Karpas-422 (cell line): Measurements from ENCODE around the gene MED13L. TPM values are rescaled to one million over a fixed set of nuclear protein-coding genes. Genes with fewer than 3 reads are reported as not detected.
A peak's percentile ranks its signal among the peaks of the same experiment; 100 is the strongest.

Experiments
- DNase-seq: peaks from one replicate; pipeline ENCODE4 v3.0.0-alpha.2; 2015
- H2AFZ ChIP-seq: fragments of 200-600 bp; sonication (generic); 2 replicates; pipeline ENCODE4 v1.6.1; 2014; ENCODE audit warnings: antibody characterized with exemption, low read length, mixed read lengths
- H3K27ac ChIP-seq: fragments of 200-600 bp; sonication (generic); 2 replicates; pipeline ENCODE4 v1.5.1; 2014; ENCODE audit warnings: mild to moderate bottlenecking, low read length, moderate library complexity
- H3K27me3 ChIP-seq: fragments of 200-600 bp; sonication (generic); 2 replicates; pipeline ENCODE4 v1.6.1; 2014; ENCODE audit warnings: low read length, mixed read lengths
- H3K36me3 ChIP-seq: fragments of 200-600 bp; sonication (generic); 2 replicates; pipeline ENCODE4 v1.6.1; 2014; ENCODE audit warnings: low read length, mixed read lengths; ENCODE audit not compliant: insufficient read depth
- H3K4me1 ChIP-seq: fragments of 200-600 bp; sonication (generic); 2 replicates; pipeline ENCODE4 v1.6.1; 2014; ENCODE audit warnings: mild to moderate bottlenecking, low read length, mixed read lengths
- H3K4me2 ChIP-seq: fragments of 200-600 bp; sonication (generic); 2 replicates; pipeline ENCODE4 v1.6.1; 2014; ENCODE audit warnings: low read length, low read depth, mild to moderate bottlenecking; ENCODE audit not compliant: poor library complexity, severe bottlenecking
- H3K4me3 ChIP-seq: fragments of 200-600 bp; sonication (generic); 2 replicates; pipeline ENCODE4 v1.5.1; 2014; ENCODE audit warnings: mild to moderate bottlenecking, antibody characterized with exemption, low read length, mixed read lengths
- H3K79me2 ChIP-seq: fragments of 200-600 bp; sonication (generic); 2 replicates; pipeline ENCODE4 v1.6.1; 2014; ENCODE audit warnings: mild to moderate bottlenecking, low read length, mixed read lengths
- H3K9ac ChIP-seq: fragments of 200-600 bp; sonication (generic); 2 replicates; pipeline ENCODE4 v1.6.0; 2014; ENCODE audit warnings: low read length
- H3K9me2 ChIP-seq: fragments of 200-600 bp; sonication (generic), shearing (Covaris generic); replicated peaks from 2 replicates; pipeline ENCODE4 v1.6.0; 2014; ENCODE audit warnings: mild to moderate bottlenecking, low read length, moderate library complexity; ENCODE audit not compliant: insufficient read depth
- H3K9me3 ChIP-seq: fragments of 300-700, 200-600 bp; sonication (generic); 2 replicates; pipeline ENCODE4 v1.6.1; 2014; ENCODE audit warnings: low read length, mixed read lengths
- H4K20me1 ChIP-seq: fragments of 200-600 bp; sonication (generic); 2 replicates; pipeline ENCODE4 v1.6.1; 2014; ENCODE audit warnings: mild to moderate bottlenecking, antibody characterized with exemption, low read length, low read depth; ENCODE audit not compliant: insufficient read depth
- total RNA-seq: library from RNA; depleted of rRNA; stranded (reverse); fragments of >200 nt; shearing (Covaris generic); gene quantifications from 2 replicates; pipeline ENCODE4 v1.2.3, GENCODE V29; 2014; ENCODE audit warnings: low replicate concordance

Gene MED13L
- total RNA-seq, 1 experiment from 2014 or later = 37.5 TPM

DNA sequence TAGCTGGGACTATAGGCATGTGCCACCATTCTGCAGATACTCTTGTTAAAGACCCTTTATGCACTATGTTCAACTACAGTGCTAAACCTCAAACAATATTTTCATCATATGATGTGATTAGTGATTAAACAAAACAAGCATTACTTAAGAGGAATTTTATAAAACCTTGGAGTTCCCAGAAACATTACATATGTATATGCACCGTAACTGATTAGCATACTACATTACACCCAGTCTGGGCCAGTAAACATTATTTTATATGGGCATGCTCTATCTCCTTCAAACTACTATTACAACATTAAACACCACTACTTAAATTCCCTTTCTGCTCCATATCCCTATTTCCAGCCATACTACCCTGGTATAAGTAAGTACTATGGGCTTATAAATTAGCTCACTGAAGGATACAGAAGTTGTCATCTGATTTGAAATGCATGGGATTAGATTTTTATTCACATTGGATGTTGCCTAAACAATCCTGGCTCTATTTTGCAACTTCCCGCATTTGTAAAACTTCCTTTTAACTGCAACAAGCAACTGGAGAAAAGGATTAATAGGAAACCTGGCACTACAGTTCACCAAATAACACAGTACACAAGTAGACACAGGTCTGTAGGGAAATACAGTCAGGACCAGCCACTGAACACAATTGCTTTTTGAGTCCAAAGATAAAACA is 205.8 kb downstream of the MED13L start:
- Histone ChIP-seq H3K9ac (no peak overlapping the region), H3K36me3 (no peaks in the 10 kb centered on the region), H3K9me2 (no peaks in the 10 kb centered on the region), H3K9me3 (no peaks in the 10 kb centered on the region), H3K4me3 (no peak overlapping the region), H3K27me3 (no peaks in the 10 kb centered on the region), H3K27ac (no peak overlapping the region), H3K4me2 (no peak overlapping the region), H4K20me1 (peaks cover 30% of the 10 kb centered on the region), H3K4me1 (no peaks in the 10 kb centered on the region), H3K79me2 (no peaks in the 10 kb centered on the region), H2AFZ (no peak overlapping the region)
- no peak for DNase-seq

DNA sequence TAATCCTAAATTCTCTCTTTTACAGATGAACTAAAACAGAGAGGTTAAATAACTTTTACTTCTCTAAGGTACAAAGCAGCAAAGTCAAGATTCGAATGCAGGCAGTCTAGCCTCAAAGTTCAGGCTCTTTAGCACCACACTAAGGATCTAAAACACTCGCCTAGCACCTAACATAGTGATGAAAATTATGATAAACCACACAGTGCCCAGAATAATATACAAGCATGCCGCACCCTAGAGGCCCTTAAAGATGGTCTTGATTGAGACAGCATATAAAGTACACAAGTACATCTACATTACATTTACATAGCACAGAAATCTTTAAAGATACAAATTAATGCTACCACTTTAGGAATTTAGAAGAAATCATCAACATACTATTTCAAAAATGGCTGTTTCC is 207.0 kb downstream of the MED13L start:
- H2AFZ ChIP-seq = no peak overlapping the region
- H3K36me3 ChIP-seq = no peaks in the 10 kb centered on the region
- H4K20me1 ChIP-seq = peaks cover 23% of the 10 kb centered on the region
- H3K4me2 ChIP-seq = no peak overlapping the region
- H3K4me1 ChIP-seq = no peaks in the 10 kb centered on the region
- no peak for DNase-seq
- no peaks in the 10 kb centered on the region for H3K9me3 ChIP-seq
- no peak overlapping the region for H3K9ac ChIP-seq
- H3K4me3 ChIP-seq = no peak overlapping the region
- H3K79me2 ChIP-seq = no peaks in the 10 kb centered on the region
- no peaks in the 10 kb centered on the region for H3K27me3 ChIP-seq
- H3K9me2 ChIP-seq = no peaks in the 10 kb centered on the region
- no peak overlapping the region for H3K27ac ChIP-seq

DNA sequence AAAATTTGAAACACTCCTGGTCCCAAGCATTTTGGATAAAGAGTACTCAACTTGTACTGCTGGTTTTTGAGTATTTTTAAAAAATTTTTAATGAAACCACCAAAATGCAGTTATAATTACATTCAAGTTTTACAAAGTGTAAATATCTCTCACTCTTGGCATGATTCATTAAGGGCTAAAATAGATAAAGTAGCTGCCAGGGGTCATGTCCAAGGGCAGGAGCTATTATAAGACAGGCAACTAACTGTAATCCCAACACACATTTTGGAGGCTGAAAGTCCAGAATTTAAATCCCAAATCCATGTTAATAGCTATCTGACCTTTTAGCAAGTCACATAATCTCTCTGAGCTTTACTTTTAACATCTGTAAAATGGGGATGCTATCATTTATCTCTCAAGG is 207.6 kb downstream of the MED13L start:
- Histone ChIP-seq H3K27me3 (no peaks in the 10 kb centered on the region), H3K9me3 (no peaks in the 10 kb centered on the region), H3K9me2 (no peaks in the 10 kb centered on the region), H3K9ac (no peak overlapping the region), H3K27ac (no peak overlapping the region), H2AFZ (no peak overlapping the region), H4K20me1 (peaks cover 23% of the 10 kb centered on the region), H3K79me2 (no peaks in the 10 kb centered on the region), H3K36me3 (no peaks in the 10 kb centered on the region), H3K4me3 (no peak overlapping the region), H3K4me1 (no peaks in the 10 kb centered on the region), H3K4me2 (no peak overlapping the region)
- DNase-seq = no peak

DNA sequence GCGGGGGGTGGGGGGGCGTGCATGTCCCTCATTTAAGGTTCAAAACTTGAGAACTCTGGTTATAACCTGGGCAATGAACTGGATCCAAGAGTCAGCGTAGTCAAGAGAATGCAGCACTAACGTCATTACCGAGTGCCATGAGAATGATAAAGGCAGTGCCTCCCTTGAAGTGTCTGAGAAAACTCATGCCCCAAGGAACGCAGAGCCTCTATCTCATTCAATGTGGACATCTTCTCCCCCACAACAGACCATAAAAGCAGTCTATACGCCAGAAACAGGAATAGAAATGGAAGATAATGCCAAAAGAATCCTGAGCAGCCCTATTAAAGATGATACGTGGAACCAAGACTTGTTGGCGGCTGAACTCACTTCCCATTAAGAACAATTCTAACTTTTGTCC is 208.6 kb downstream of the MED13L start:
- peaks cover 30% of the 10 kb centered on the region for H4K20me1 ChIP-seq
- no peaks in the 10 kb centered on the region for H3K4me1 ChIP-seq
- H3K4me2 ChIP-seq = no peak overlapping the region
- H3K36me3 ChIP-seq = no peaks in the 10 kb centered on the region
- no peaks in the 10 kb centered on the region for H3K9me2 ChIP-seq
- no peaks in the 10 kb centered on the region for H3K9me3 ChIP-seq
- no peaks in the 10 kb centered on the region for H3K79me2 ChIP-seq
- no peak overlapping the region for H2AFZ ChIP-seq
- no peaks in the 10 kb centered on the region for H3K27me3 ChIP-seq
- H3K4me3 ChIP-seq = no peak overlapping the region
- no peak overlapping the region for H3K27ac ChIP-seq
- H3K9ac ChIP-seq = no peak overlapping the region
- DNase-seq = no peak

DNA sequence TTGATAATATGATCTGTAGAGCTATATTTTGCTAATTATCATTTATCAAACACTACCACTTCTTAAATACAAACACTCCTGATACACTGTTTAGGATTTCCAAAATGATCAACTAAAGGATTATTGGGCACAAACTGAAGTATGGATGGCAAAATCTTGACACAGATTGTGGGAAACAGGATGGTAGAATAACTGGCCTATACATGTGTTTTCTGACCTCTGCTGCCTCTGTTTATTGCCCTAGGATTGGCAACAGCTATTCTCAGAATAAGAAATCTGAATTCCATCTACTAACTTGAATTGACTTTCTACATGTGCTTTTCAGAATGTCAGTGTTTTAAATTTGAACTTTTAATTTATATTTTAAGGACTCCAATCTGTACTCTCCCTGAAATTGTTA is 209.1 kb downstream of the MED13L start:
- Histone ChIP-seq H3K79me2 (no peaks in the 10 kb centered on the region), H4K20me1 (peaks cover 26% of the 10 kb centered on the region), H3K27ac (no peak overlapping the region)

DNA sequence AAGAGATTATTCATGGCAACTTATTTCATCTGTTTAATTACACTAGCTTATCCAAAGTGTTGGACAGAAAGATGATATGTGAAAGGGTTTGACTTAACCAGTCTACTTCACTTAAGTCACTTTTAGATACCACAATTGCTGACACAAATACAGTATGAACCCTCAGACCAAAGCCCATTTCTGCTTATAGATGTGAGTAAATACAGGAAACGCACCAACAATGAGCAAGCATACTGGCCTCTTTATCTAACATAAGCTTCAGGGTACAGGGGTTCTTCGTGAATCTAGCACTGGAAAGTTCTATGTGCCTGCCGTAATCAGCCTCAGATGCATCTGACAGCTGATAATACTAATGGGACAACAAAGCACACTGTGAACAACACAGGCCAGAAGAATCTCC is 209.6 kb downstream of the MED13L start:
- DNase-seq = no peak
- H3K36me3 ChIP-seq = no peaks in the 10 kb centered on the region
- no peak overlapping the region for H3K9ac ChIP-seq
- no peaks in the 10 kb centered on the region for H3K4me1 ChIP-seq
- H3K79me2 ChIP-seq = no peaks in the 10 kb centered on the region
- no peaks in the 10 kb centered on the region for H3K27me3 ChIP-seq
- no peak overlapping the region for H2AFZ ChIP-seq
- no peaks in the 10 kb centered on the region for H3K9me3 ChIP-seq
- H4K20me1 ChIP-seq = peaks cover 24% of the 10 kb centered on the region
- no peak overlapping the region for H3K27ac ChIP-seq
- H3K4me2 ChIP-seq = no peak overlapping the region
- H3K9me2 ChIP-seq = no peaks in the 10 kb centered on the region
- no peak overlapping the region for H3K4me3 ChIP-seq

More for the DNA sequence above, 209.1 kb downstream of the MED13L start:
- Histone ChIP-seq H3K9ac (no peak overlapping the region), H3K4me2 (no peak overlapping the region), H3K27me3 (no peaks in the 10 kb centered on the region), H3K4me1 (no peaks in the 10 kb centered on the region), H3K9me3 (no peaks in the 10 kb centered on the region), H3K36me3 (no peaks in the 10 kb centered on the region), H3K4me3 (no peak overlapping the region), H3K9me2 (no peaks in the 10 kb centered on the region), H2AFZ (no peak overlapping the region)
- no peak for DNase-seq

DNA sequence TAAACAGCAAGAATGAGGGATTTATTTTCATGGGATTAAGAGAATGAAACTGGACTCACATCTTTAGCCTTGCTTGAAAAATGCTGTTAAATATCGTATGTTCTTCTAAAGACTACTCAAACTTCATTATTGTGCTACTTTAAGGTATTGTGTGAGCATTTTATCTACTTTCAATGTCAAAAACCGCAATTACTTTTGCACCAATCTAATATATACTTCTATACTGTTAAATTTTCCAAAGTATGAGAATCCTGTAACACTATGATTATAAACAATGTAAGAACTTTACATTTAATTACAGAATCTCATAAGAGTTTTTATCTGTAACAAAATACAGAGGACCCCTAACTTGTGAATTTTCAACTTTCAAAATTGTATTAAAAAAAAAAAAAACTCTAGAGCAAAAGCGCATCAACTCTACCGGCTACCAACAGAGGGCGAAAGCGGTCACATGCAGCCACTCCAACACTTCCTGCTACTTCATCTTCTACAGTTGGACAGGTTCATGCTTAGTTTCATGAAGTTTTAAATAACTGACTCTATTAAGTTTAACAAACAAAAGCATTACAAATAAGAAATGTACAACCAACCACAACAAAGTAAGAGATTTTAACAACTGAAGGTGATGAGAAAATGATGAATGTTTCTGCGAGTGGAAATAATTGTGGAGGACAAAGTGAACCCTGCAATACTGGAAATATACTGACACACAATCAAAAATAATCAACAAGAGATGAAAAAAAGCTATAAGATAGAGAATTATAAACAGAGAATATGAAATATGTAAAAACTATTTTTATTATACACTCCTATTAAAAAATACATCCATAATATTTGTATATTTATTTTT is 210.9 kb downstream of the MED13L start:
- Histone ChIP-seq H3K79me2 (no peaks in the 10 kb centered on the region), H2AFZ (no peak overlapping the region), H3K9ac (no peak overlapping the region), H3K4me3 (no peak overlapping the region), H3K9me2 (no peaks in the 10 kb centered on the region), H3K9me3 (no peaks in the 10 kb centered on the region), H3K27ac (no peak overlapping the region), H3K4me2 (no peak overlapping the region), H3K36me3 (no peaks in the 10 kb centered on the region), H4K20me1 (peaks cover 24% of the 10 kb centered on the region), H3K27me3 (no peaks in the 10 kb centered on the region), H3K4me1 (no peaks in the 10 kb centered on the region)
- peak; percentile 81 for DNase-seq

DNA sequence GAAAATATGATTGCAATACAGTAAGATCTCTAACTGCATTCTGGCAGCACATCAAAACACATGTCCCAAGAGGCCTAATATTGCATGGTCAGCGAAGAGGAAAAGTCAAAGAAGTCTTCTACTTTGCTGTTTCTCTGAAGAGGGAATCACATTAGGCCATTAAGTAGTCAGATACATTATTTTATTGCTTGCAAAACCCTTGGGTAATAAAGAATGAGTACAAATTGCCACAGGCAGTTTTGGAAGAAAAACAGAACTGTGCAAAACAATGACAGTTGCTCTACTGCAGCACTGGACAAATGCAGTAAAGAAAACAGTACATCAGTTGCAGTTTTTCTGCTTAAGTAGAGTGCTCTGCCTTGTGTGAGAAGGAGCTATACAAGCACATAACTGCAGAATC is 211.9 kb downstream of the MED13L start:
- Histone ChIP-seq H2AFZ (no peak overlapping the region), H3K4me2 (no peak overlapping the region), H3K9me3 (no peaks in the 10 kb centered on the region), H4K20me1 (peaks cover 23% of the 10 kb centered on the region), H3K79me2 (no peaks in the 10 kb centered on the region), H3K4me1 (peaks cover 4% of the 10 kb centered on the region), H3K27ac (no peak overlapping the region), H3K36me3 (no peaks in the 10 kb centered on the region), H3K9me2 (no peaks in the 10 kb centered on the region), H3K4me3 (no peak overlapping the region), H3K9ac (no peak overlapping the region), H3K27me3 (no peaks in the 10 kb centered on the region)
- DNase-seq = no peak
